Stomach (tissue), 9 donors: ENCODE results near the gene MAP1S. TPM values are rescaled to one million over a fixed set of nuclear protein-coding genes. Genes with fewer than 3 reads are reported as not detected.

Experiments
- DNase-seq, 2 donors: peaks; one replicate each; pipeline versions ENCODE4 v3.0.0 to v3.0.0-alpha.2; 2013 to 2019
- H3K27ac ChIP-seq, 5 donors: fragments of 200-600 bp in 4 of 5; sonication (generic) in 4 of 5; one replicate each; pipeline ENCODE4 v1.5.1; 2013 to 2019; ENCODE audit warnings: mild to moderate bottlenecking in 1 of 5, moderate library complexity in 1 of 5
- H3K27me3 ChIP-seq, 3 donors: fragments of 200-600 bp; sonication (generic); one replicate each; pipeline ENCODE4 v1.5.1; 2017 to 2019; ENCODE audit warnings: mixed run types in 1 of 3
- H3K36me3 ChIP-seq, 4 donors: fragments of 200-600 bp; sonication (generic); 1 replicate in 3 of 4; 2 replicates in 1 of 4; pipeline ENCODE4 v1.5.1; 2016 to 2019
- H3K4me1 ChIP-seq, 4 donors: fragments of 200-600 bp; sonication (generic); one replicate each; pipeline ENCODE4 v1.5.1; 2016 to 2019
- H3K4me3 ChIP-seq, 4 donors: fragments of 200-600 bp; sonication (generic) in 3 of 4; one replicate each; pipeline ENCODE4 v1.5.1; 2016 to 2019; ENCODE audit warnings: mild to moderate bottlenecking in 1 of 4
- H3K9me3 ChIP-seq, 4 donors: fragments of 200-600 bp; sonication (generic); one replicate each; pipeline ENCODE4 v1.5.1; 2016 to 2019
- EP300 ChIP-seq: sonication (generic); formaldehyde crosslinking; IDR thresholded peaks from one replicate; pipeline ENCODE4 v1.6.1; 2017; ENCODE audit warnings: antibody characterized with exemption
- POLR2A ChIP-seq, 4 donors: fragments of 450-650 bp; IDR thresholded peaks; one replicate each; pipeline ENCODE4 v1.6.1; 2016; ENCODE audit warnings: antibody characterized with exemption in 4 of 4, control low read depth in 2 of 4, mild to moderate bottlenecking in 1 of 4, moderate library complexity in 1 of 4
- POLR2AphosphoS5 ChIP-seq, 3 donors: sonication (generic); formaldehyde crosslinking; IDR thresholded peaks; one replicate each; pipeline ENCODE4 v1.6.1; 2016; ENCODE audit warnings: antibody characterized with exemption in 3 of 3
- WGBS, 5 donors: extraction: QIAGEN DNeasy Blood & Tissue Kit in 3 of 5; methylation state at CpG; one replicate each; pipeline versions ENCODE4 v1.1.5 to v1.1.7; 2013 to 2018; 5-methylcytosine and 5-hydroxymethylcytosine counted together
- intact Hi-C: fragments of 100-400 bp; cut with DNase I; formaldehyde crosslinking; loops from one replicate; pipeline ENCODE4 v1.15.1; 2023; ENCODE audit warnings: low total_unique reads
- polyA plus RNA-seq, 3 donors: library from polyadenylated mRNA; stranded (reverse); fragments of 200-250 nt; gene quantifications; one replicate each; pipeline ENCODE4 v1.2.3, GENCODE V29; 2013
- total RNA-seq, 5 donors: library from RNA; depleted of rRNA; stranded (reverse); fragments of >200 nt; gene quantifications; one replicate each; pipeline versions ENCODE4 v1.1.0 to v1.2.3, GENCODE V29; 2014 to 2016
- TF ChIP-seq, protein P1 (sequence below), 7 experiments: fragments of 450-650 bp in 4 of 7; fragments of 200-600 bp in 3 of 7; sonication (generic) in 3 of 7; IDR thresholded peaks; one replicate each; pipeline ENCODE4 v1.5.1; 2016 to 2019; ENCODE audit warnings: antibody characterized with exemption in 7 of 7, control low read depth in 2 of 7, mild to moderate bottlenecking in 1 of 7
- donor health status: healthy with polysubstance abuse.
- donor health status: Bipolar disorder and iron deficiency.
- donor health status: healthy.

The MAP1S gene
- total and polyA plus RNA-seq, 8 donors: 8.3 to 193 (median 27.8) TPM

DNA sequence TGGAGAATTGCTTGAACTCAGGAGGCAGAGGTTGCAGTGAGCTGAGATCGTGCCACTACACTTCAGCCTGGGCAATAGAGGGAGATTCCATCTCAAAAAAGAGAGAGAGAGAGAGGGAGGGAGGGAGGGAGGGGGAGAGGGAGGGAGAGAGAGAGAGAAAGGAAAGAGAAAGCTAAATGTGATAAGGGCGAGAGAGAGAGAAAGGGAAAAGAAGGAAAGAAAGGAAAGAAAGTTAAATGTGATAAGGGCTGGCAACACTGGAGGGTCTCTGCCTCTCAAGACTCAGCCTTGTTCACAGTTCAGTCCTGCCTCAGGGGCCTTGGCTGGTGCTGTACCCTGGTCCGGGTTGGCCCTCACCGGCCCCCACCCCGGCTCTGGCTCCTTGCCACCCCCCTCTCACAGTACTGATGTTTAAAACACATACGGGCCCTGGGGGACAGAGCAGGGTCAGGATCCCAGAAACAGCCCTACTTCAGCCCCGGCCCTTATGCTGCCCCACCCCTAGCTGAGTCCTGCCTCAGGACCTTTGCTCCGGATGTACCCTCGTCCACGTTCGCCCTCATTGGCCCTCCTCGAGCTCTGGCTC is 3.5 kb downstream of the MAP1S start:
- DNase-seq: no peak
- no peak overlapping the region for H3K4me3 ChIP-seq
- peaks cover 40 to 63% (median 51%) of the 10 kb centered on the region in 4 donors for H3K36me3 ChIP-seq
- no peaks in the 10 kb centered on the region for H3K27me3 ChIP-seq
- TF ChIP-seq POLR2A (IDR thresholded peaks at IDR 0.05) (no peak), EP300 (no peak)
- TF ChIP-seq, protein P1, sequence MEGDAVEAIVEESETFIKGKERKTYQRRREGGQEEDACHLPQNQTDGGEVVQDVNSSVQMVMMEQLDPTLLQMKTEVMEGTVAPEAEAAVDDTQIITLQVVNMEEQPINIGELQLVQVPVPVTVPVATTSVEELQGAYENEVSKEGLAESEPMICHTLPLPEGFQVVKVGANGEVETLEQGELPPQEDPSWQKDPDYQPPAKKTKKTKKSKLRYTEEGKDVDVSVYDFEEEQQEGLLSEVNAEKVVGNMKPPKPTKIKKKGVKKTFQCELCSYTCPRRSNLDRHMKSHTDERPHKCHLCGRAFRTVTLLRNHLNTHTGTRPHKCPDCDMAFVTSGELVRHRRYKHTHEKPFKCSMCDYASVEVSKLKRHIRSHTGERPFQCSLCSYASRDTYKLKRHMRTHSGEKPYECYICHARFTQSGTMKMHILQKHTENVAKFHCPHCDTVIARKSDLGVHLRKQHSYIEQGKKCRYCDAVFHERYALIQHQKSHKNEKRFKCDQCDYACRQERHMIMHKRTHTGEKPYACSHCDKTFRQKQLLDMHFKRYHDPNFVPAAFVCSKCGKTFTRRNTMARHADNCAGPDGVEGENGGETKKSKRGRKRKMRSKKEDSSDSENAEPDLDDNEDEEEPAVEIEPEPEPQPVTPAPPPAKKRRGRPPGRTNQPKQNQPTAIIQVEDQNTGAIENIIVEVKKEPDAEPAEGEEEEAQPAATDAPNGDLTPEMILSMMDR (IDR thresholded peaks at IDR 0.05): no peak
- 73 to 80% (median 76%) methylated on average over 10 to 12 of the region's 12 CpGs for whole genome bisulfite sequencing, 5 donors
- no peaks in the 10 kb centered on the region for H3K9me3 ChIP-seq
- H3K4me1 ChIP-seq: peaks cover 26 to 59% (median 47%) of the 10 kb centered on the region in 4 donors
- intact Hi-C loops: no loop called here
- H3K27ac ChIP-seq: peak overlapping the region in 1 of 5 donors; percentile 90

DNA sequence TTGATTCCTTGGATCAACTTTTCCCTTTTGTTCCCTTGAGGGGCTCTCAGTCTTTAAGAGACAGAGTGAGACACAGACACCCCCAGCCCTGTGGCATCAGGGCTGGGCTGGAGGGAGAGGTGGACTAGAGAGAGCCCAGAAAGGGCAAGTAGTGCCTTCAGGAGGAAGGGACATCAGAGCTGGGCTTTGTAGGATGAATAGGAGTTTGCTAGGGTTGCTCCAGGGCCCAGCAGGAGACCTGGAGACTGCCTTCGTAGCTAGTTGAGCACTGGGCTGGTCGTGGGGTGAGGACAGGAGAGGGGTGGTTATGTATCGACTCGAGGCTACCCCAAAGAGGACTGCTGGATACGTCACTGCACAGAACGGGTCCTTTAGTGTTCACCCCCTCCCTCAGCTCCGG is 5.4 kb downstream of the MAP1S start:
- intact Hi-C loops: no loop called here
- 90 to 98% (median 97%) methylated on average over 7 of the region's 7 CpGs for WGBS, 5 donors

DNA sequence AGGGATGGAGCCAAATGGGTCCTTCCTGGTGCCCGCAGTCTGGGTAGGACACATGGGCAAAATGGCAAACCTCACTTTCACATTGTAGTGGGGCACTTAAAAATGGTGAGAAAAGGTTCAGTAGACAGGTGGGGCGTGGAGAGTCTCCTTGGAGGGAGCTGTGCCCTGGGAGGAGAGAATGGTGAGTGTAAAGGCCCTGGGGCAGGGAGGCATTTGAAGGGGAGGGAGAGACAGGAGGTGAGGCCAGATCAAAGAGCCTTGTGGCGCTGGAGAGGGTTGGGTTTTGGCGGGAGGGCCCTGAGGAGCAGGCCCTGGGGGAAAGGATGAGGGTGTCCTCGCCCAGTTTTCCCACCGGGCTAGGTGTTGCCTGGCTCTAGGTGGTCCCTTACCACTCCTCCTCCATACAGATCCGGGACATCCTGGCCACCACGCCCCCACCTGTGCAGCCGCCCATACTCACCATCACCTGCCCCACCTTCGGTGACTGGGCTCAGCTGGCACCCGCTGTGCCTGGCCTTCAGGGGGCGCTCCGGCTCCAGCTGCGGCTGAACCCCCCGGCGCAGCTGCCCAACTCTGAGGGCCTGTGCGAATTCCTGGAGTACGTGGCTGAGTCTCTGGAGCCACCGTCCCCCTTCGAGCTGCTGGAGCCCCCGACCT is 6.3 kb downstream of the MAP1S start:
- Histone ChIP-seq H3K36me3 (peaks cover 56 to 92% (median 79%) of the 10 kb centered on the region in 4 donors), H3K4me3 (no peak overlapping the region), H3K27me3 (no peaks in the 10 kb centered on the region), H3K4me1 (peaks cover 20 to 50% (median 28%) of the 10 kb centered on the region in 4 donors), H3K27ac (no peak overlapping the region), H3K9me3 (no peaks in the 10 kb centered on the region)
- WGBS, 5 donors: 77 to 87% (median 82%) methylated on average over 15 to 21 of the region's 21 CpGs
- TF ChIP-seq EP300: no peak
- no peak for TF ChIP-seq POLR2A (IDR thresholded peaks at IDR 0.05)
- TF ChIP-seq, protein P1 (IDR thresholded peaks at IDR 0.05): peak in 1 of 7 experiments; percentile 12
- intact Hi-C loops: no loop called here
- no peak for DNase-seq

More for the DNA sequence above, 5.4 kb downstream of the MAP1S start:
- DNase-seq: no peak
- peaks cover 26 to 59% (median 36%) of the 10 kb centered on the region in 4 donors for H3K4me1 ChIP-seq
- no peak for TF ChIP-seq POLR2A (IDR thresholded peaks at IDR 0.05)
- TF ChIP-seq, protein P1 (IDR thresholded peaks at IDR 0.05): no peak
- TF ChIP-seq POLR2AphosphoS5 (IDR thresholded peaks at IDR 0.05): no peak
- H3K4me3 ChIP-seq: no peak overlapping the region
- H3K36me3 ChIP-seq: peaks cover 56 to 83% (median 70%) of the 10 kb centered on the region in 4 donors
- no peaks in the 10 kb centered on the region for H3K27me3 ChIP-seq
- no peaks in the 10 kb centered on the region for H3K9me3 ChIP-seq
- no peak overlapping the region for H3K27ac ChIP-seq

DNA sequence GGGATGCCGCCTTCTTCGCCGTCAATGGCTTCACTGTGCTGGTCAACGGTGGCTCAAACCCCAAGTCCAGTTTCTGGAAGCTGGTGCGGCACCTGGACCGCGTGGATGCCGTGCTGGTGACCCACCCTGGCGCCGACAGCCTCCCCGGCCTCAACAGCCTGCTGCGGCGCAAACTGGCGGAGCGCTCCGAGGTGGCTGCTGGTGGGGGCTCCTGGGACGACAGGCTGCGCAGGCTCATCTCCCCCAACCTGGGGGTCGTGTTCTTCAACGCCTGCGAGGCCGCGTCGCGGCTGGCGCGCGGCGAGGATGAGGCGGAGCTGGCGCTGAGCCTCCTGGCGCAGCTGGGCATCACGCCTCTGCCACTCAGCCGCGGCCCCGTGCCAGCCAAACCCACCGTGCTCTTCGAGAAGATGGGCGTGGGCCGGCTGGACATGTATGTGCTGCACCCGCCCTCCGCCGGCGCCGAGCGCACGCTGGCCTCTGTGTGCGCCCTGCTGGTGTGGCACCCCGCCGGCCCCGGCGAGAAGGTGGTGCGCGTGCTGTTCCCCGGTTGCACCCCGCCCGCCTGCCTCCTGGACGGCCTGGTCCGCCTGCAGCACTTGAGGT is 7.0 kb downstream of the MAP1S start:
- no peak for DNase-seq
- TF ChIP-seq POLR2A (IDR thresholded peaks at IDR 0.05) (no peak), EP300 (no peak), POLR2AphosphoS5 (IDR thresholded peaks at IDR 0.05) (no peak)
- TF ChIP-seq, protein P1 (IDR thresholded peaks at IDR 0.05): no peak
- H3K36me3 ChIP-seq: peaks cover 56 to 98% (median 86%) of the 10 kb centered on the region in 4 donors
- H3K27ac ChIP-seq: no peak overlapping the region
- H3K9me3 ChIP-seq: no peaks in the 10 kb centered on the region
- peaks cover 13 to 44% (median 21%) of the 10 kb centered on the region in 4 donors for H3K4me1 ChIP-seq
- H3K4me3 ChIP-seq: no peak overlapping the region
- intact Hi-C loops: no loop called here
- no peaks in the 10 kb centered on the region for H3K27me3 ChIP-seq
- 94% methylated on average over 31 to 59 of the region's 59 CpGs for WGBS, 5 donors
